ENCODE results near the gene AMD1.

AMD1 gene

DNA sequence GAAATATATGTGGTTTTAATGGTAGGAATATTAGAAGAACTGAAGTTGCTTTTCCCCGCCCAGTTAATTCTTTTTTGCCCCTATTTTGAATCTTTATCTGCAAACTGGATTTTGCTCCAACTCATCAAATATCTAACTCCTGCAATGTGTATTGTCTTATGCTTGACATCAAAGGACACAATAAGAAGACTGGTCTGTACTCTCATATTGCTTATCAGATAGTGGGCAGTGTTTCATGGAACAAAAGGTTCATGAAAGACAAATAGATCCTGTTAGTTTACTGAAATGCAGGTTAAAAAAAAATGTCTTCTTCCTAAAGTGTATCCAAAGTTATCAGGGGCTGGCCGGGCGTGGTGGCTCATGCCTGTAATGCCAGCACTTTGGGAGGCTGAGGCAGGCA lies 56.2 kb downstream of the AMD1 start:
- TF ChIP-seq JUND (IDR thresholded peaks at IDR 0.05; ENCODE audit: low read depth): no peak
- in situ Hi-C loops (cut with HindIII; ENCODE audit: low pct_unique_long_range_greater_than_20kb, low sequenced_read_pairs): no loop called here
- DNase-seq (ENCODE audit: low read depth in 1 of 2, low spot score in 1 of 2): no peak

DNA sequence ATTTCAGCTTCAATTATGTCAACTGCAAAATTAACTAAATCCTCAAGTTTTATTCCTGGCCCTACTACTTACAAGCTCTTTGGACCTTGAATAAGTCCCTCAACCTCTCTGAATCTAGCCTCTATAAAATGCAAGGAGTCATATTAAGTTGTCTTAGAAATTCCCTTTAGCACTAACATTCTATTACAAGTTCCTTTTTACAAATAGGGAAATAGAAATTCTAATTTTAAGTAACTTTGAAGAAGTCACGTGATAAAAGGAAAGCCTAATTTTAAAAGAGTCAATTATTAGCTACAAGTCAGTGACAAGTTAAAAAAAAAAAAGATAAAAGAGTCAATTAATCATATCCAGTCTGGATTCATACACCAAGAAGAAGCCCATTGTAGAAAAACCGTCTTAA lies 59.3 kb downstream of the AMD1 start:
- in situ Hi-C loops (cut with HindIII; ENCODE audit: low pct_unique_long_range_greater_than_20kb, low sequenced_read_pairs): no loop called here

DNA sequence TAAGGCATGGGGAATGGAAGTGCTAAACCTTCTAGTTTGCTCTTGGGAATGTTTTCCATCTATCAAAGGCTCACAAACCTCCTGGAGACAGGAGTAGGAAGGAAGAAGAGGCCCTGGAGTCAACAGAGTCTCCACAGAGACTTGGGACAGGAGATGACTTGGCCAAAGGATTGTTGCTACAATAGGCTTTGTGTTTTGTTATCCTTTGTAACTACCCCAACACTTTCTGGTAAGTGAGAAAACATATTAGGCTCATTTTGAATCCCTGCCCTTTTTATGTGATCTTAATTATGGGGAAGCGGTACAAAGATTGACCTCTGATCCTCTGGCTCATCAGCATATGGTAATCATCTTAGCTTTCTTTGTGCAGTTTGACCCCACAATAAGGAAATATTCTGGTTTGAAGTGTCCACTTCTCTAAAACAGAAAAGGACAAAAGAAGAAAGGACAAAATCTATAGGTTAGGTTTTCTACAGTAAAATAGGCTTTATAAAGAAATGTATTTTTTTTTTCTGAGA lies 59.9 kb downstream of the AMD1 start:
- in situ Hi-C loops (cut with HindIII; ENCODE audit: low pct_unique_long_range_greater_than_20kb, low sequenced_read_pairs): no loop called here
- no peak for DNase-seq (ENCODE audit: low read depth in 1 of 2, low spot score in 1 of 2)
- no peak for TF ChIP-seq JUND (IDR thresholded peaks at IDR 0.05; ENCODE audit: low read depth)

More for the DNA sequence above, 59.3 kb downstream of the AMD1 start:
- no peak for TF ChIP-seq JUND (IDR thresholded peaks at IDR 0.05; ENCODE audit: low read depth)
- DNase-seq (ENCODE audit: low read depth in 1 of 2, low spot score in 1 of 2): no peak

- DNase-seq (ENCODE audit: low read depth in 1 of 2, low spot score in 1 of 2): no peak
- in situ Hi-C loops (cut with HindIII; ENCODE audit: low pct_unique_long_range_greater_than_20kb, low sequenced_read_pairs): no loop called here
- TF ChIP-seq JUND (IDR thresholded peaks at IDR 0.05; ENCODE audit: low read depth): no peak
Measured at GRCh38 chr6:110935171-110935570, 60.6 kb downstream of the AMD1 start.

- DNase-seq (ENCODE audit: low read depth in 1 of 2, low spot score in 1 of 2): no peak
- TF ChIP-seq JUND (IDR thresholded peaks at IDR 0.05; ENCODE audit: low read depth): no peak
- in situ Hi-C loops (cut with HindIII; ENCODE audit: low pct_unique_long_range_greater_than_20kb, low sequenced_read_pairs): no loop called here
Measured at GRCh38 chr6:110938171-110938570, 63.6 kb downstream of the AMD1 start.

- in situ Hi-C loops (cut with HindIII; ENCODE audit: low pct_unique_long_range_greater_than_20kb, low sequenced_read_pairs): no loop called here
- no peak for DNase-seq (ENCODE audit: low read depth in 1 of 2, low spot score in 1 of 2)
- no peak for TF ChIP-seq JUND (IDR thresholded peaks at IDR 0.05; ENCODE audit: low read depth)
Measured at GRCh38 chr6:110939429-110940200, 65.0 kb downstream of the AMD1 start.

GRCh38 chr6:110944681-110945151 lies 70.1 kb downstream of the AMD1 start:
- no peak for DNase-seq (ENCODE audit: low read depth in 1 of 2, low spot score in 1 of 2)
- in situ Hi-C loops (cut with HindIII; ENCODE audit: low pct_unique_long_range_greater_than_20kb, low sequenced_read_pairs): no loop called here
- no peak for TF ChIP-seq JUND (IDR thresholded peaks at IDR 0.05; ENCODE audit: low read depth)
